LNCaP clone FGC (cell line): ENCODE measurements around the gene ZNF512B.

Experiments used
- DNase-seq: peaks from one replicate; pipeline ENCODE4 v3.0.0-alpha.2; 2011; ENCODE audit warnings: low read depth
- H3K4me3 ChIP-seq: 2 replicates; pipeline ENCODE4 v1.5.1; 2011; ENCODE audit warnings: mild to moderate bottlenecking, low read depth, low read length, control low read depth
- TF ChIP-seq, protein P1 (sequence below): IDR thresholded peaks from 2 replicates; pipeline ENCODE4 v1.5.1; 2012; ENCODE audit warnings: mild to moderate bottlenecking; ENCODE audit not compliant: control insufficient read depth, insufficient read depth; ENCODE audit errors: extremely low read depth

The ZNF512B gene

DNA sequence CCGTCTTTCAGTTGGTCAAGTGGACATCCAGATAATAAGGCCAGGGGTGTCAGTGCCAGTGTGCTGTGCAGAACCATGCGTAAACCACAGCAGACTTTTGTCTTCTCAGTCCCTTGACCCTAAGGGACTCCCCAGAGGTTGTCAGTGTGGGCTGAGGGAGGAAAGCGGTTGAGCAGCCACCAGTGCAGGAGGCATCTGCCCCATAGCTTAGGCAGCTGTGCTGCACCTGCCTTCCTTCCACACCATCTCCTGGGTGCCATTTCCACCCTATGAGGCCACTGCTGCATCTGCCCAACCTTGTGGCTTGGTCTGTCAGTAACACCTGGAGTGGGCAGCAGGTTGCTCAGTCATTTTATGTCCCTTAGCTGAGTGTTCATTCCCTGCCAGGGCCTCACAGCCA, 37.2 kb upstream of the ZNF512B start:
- H3K4me3 ChIP-seq: no peak overlapping the region
- TF ChIP-seq, protein P1, sequence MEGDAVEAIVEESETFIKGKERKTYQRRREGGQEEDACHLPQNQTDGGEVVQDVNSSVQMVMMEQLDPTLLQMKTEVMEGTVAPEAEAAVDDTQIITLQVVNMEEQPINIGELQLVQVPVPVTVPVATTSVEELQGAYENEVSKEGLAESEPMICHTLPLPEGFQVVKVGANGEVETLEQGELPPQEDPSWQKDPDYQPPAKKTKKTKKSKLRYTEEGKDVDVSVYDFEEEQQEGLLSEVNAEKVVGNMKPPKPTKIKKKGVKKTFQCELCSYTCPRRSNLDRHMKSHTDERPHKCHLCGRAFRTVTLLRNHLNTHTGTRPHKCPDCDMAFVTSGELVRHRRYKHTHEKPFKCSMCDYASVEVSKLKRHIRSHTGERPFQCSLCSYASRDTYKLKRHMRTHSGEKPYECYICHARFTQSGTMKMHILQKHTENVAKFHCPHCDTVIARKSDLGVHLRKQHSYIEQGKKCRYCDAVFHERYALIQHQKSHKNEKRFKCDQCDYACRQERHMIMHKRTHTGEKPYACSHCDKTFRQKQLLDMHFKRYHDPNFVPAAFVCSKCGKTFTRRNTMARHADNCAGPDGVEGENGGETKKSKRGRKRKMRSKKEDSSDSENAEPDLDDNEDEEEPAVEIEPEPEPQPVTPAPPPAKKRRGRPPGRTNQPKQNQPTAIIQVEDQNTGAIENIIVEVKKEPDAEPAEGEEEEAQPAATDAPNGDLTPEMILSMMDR: no peak
- DNase-seq: no peak

DNA sequence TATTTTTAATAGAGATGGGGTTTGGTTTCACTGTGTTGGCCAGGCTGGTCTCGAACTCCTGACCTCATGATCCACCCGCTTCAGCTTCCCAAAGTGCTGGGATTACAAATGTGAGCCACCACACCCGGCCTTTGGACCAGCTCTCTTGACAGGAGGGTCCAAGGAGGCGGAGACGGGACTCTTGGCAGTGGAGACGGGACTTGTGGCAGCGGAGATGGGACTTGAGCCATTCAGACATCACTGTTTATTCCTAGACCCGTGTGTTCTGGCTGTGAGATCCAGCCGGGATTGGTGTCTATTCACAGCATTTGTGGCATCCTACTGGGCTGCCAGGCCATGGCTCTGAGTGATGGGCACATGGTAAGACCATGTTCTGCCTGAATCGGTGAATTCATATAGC, 36.8 kb upstream of the ZNF512B start:
- H3K4me3 ChIP-seq: no peak overlapping the region
- DNase-seq: no peak
- TF ChIP-seq, protein P1: no peak

DNA sequence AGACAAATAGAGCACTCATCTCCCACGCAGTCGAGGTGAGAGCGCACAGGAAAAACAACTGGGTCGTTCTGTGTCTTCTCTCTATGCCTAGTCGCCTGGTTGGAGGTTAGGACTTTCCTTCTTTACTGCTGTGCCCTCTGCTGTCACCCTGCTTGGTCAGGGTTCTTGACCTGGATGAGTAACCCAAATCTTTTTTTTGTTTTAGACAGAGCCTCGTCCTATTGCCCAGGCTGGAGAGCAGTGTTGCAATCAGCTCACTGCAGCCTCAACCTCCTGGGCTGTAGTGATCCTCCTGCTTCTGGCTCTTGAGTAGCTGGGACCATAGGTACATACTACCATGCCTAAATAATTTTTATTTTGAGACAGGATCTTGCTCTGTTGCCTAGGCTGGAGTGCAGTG, 35.7 kb upstream of the ZNF512B start:
- no peak for DNase-seq
- no peak overlapping the region for H3K4me3 ChIP-seq
- TF ChIP-seq, protein P1: no peak

DNA sequence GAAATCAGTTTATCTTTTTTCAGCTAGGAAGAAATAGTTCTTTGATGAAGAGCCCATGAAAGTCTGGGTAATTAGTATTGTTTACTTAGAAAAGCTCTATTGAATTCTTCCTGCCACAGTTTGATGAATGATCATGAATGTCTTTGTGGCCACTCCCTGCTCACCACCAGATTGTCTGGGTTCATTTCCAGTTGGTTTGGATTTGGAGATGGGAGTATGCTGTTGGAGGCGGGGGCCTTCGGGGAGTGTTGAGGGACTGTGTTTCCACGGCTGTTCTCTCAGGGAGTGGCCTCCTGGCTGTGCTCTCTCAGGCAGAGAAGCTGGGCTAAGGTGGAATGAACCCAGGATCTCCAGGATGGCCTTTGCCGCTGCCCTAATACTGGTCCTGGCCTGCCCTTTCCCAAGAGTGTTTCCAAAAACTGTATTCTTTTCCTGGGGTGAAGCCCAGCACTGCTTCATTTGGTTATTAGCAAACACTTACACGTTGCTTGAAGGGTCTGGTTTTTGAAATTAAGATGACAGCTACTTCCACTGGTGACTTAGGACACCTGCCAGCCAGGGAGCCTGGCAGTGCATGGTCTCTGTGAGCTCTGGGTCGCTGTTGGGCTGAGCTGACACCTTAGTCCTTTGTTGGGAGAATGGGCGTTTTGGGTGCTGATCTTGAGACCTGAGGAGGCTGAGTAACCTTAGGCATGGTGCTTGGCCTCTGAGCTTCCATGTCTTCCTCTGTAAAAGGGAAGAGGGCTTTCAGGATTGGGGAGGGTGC, 34.4 kb upstream of the ZNF512B start:
- no peak overlapping the region for H3K4me3 ChIP-seq
- DNase-seq: no peak
- TF ChIP-seq, protein P1: no peak

DNA sequence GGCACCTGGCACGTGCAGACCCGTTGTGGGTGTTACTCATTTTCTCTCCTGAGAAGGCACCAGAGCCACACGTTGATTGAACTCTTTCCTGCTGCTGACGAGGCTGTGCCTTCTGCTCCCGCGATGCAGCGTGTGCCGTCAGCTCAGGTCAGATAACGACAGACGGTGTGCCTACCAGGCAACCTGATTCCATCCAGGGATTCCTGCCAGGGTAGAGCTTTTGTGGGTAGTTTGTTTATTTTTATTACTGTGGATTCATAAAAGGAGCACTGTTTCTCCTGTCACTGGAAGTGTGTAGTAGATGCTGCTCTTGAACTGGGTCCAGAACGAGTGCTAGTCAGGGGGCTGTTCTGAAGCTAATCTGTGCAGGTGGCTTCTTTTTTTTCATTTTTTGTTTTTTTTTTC, 31.9 kb upstream of the ZNF512B start:
- DNase-seq: peak; percentile 62
- H3K4me3 ChIP-seq: no peak overlapping the region
- TF ChIP-seq, protein P1: no peak

DNA sequence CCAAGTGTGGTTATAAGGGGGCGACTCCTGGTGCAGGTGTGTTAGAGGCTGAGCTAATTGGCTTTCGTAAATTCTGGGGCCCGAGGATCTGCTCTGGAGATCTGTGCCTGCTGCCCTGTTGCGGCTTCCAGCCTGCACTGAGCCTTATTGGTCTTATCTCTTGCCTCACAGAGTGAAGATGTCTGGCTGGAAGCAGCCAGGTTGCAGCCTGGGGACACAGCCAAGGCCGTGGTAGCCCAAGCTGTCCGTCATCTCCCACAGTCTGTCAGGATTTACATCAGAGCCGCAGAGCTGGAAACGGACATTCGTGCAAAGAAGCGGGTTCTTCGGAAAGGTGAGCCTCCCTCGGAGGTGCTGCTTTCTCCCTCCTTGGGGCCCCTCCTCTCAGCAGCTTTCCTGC, 31.2 kb upstream of the ZNF512B start:
- DNase-seq: no peak
- TF ChIP-seq, protein P1: no peak
- H3K4me3 ChIP-seq: no peak overlapping the region

DNA sequence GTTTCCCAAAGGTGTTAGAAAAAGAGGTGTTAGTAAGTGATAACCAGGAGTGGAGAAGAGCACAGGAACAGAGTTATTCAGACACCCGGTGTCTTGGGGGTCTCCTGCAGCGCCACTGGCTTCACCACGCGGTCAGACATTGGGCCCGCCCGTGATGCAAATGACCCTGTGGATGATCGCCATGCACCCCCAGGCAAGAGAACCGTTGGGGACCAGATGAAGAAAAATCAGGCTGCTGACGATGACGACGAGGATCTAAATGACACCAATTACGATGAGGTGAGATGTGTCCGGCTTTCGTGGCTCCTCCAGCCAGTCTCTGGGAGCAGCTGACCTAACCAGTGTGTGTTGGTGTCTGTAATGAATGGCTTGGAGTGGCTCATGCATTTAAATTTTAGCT, 13.2 kb upstream of the ZNF512B start:
- H3K4me3 ChIP-seq: no peak overlapping the region
- TF ChIP-seq, protein P1: no peak
- no peak for DNase-seq
